ENCODE measurements around the gene MRPS17.

DNA sequence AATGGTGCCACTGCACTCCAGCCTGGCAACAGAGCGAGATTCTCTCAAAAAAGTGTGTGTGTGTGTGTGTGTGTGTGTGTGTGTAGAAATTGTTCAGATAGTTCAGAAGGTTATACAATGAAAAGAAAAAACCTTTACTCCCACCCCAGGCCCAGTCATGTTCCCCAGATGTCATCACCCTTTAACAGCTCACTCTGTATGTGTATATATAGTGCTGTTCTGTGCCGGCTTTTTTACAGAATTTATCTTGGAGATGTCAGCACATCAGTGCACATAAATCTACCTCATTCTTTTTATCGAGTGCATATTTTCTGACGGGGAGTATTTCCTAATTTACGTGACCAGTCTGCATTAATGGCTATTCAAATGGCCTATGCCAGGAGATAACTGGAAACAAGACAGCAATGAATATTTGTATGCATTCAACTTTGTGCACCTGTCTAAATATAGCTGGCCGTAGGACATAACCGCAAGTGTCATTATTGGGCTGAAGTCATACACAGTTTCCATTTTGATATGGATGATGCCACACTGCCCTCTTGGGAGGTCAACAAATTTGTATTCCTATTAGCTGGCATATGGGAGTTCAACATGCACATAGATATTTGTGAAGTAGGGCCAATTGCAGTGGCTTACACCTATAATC, 24.4 kb downstream of the MRPS17 start:
- no peak for TF ChIP-seq EZH2 (IDR thresholded peaks at IDR 0.05; ENCODE audit: low read length, missing control alignments)
- TF ChIP-seq, protein P1, sequence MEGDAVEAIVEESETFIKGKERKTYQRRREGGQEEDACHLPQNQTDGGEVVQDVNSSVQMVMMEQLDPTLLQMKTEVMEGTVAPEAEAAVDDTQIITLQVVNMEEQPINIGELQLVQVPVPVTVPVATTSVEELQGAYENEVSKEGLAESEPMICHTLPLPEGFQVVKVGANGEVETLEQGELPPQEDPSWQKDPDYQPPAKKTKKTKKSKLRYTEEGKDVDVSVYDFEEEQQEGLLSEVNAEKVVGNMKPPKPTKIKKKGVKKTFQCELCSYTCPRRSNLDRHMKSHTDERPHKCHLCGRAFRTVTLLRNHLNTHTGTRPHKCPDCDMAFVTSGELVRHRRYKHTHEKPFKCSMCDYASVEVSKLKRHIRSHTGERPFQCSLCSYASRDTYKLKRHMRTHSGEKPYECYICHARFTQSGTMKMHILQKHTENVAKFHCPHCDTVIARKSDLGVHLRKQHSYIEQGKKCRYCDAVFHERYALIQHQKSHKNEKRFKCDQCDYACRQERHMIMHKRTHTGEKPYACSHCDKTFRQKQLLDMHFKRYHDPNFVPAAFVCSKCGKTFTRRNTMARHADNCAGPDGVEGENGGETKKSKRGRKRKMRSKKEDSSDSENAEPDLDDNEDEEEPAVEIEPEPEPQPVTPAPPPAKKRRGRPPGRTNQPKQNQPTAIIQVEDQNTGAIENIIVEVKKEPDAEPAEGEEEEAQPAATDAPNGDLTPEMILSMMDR (conservative IDR thresholded peaks at IDR 0.05 in 1 of 2, IDR thresholded peaks at IDR 0.05 in 1 of 2; ENCODE audit: low read depth in 1 of 2, low read length in 2 of 2) = no peak

All from fibroblast of lung (primary cell).